GM19467 (cell line): ENCODE measurements around the gene EEFSEC.

ENCODE experiments used
- ATAC-seq: cut with Tn5 transposase; IDR thresholded peaks from one replicate; pipeline ENCODE4 v1.9.1; 2021; ENCODE audit warnings: mild to moderate bottlenecking, moderate library complexity; ENCODE audit not compliant: unreplicated experiment

EEFSEC gene

DNA sequence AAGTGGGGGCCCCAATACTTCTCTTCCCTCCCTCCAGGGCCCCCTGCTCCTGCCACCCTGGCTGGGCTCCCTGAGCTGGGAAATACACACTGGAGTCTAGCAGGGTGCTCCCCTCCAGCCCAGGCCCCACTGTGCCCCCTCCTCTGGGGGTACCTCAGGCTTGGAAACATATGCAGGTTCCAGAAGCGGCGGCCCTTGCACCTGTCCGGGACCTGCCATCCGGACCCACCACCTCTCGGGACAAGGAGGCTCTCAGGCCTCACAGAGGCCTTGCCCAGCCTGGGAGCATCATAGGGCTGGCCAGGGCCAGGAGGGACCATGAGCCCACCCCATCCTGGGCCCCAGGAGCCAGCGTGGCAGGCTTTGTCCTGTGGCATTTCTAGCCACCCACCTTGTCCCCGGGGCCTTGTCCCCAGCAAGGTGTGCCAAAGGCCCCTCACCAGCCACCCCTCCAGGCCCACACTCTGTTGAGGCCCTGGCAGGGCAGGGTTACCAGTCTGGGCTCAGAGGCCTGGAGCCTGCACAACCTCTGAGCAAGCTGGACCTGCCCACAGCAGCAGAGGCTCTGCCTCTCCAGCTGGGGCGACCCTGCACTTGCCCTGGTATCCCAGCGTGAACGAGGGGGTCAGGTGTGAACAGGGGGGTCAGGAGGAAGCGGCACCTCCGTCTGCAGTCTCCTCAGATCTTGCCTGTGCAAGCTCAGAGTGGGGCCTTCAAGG lies 267.6 kb downstream of the EEFSEC start:
- no peak for ATAC-seq

GRCh38 chr3:128421439-128421836 lies 268.2 kb downstream of the EEFSEC start:
- ATAC-seq: no peak

DNA sequence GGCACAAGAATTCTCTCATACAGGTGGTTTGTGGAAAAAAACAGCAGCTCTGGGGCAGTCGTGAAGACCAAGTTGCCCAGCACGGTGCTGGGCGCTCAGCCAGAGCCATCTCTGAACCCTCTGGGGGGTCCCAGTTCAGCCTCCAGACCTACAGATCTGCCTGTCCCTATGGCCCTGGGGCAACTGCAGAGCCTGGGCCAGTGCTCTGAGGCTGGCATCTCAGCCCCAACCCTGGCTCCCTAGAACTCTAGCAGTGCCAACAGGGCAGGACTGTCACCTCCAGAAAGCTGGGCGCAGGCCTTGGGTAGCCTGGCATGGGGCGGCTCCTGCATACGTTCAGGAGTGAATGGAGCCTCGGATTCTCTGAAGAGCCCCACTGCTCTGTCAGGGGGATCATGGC lies 268.7 kb downstream of the EEFSEC start:
- ATAC-seq: no peak

GRCh38 chr3:128422762-128423524 lies 269.7 kb downstream of the EEFSEC start:
- no peak for ATAC-seq

- ATAC-seq: no peak
Observed at GRCh38 chr3:128423525-128424147, 270.4 kb downstream of the EEFSEC start.

DNA sequence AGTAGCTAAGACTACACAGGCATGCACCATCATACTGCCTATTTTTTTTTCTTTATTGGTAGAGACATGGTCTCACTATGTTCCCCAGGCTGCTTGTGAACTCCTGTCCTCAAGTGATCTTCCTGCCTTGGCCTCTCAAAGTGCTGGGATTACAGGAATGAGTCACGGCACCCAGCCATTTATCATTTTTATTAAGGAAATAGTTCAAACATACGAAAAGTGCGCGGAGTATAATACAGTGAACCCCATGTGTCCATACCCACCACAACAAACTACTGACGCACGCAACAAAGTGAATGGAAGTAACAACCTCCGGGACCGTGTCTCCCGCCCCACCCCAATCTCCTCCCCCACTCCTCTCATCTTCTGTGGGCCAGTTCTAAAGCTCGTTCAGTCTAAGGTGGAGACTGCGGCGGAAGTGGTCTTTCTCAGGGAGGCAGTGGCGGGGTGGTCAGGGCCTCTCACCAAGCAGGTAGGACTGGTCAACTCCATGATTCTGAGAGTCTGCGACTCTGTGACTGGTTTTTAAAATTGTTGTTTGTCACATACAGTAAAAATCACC lies 271.3 kb downstream of the EEFSEC start:
- ATAC-seq: no peak

DNA sequence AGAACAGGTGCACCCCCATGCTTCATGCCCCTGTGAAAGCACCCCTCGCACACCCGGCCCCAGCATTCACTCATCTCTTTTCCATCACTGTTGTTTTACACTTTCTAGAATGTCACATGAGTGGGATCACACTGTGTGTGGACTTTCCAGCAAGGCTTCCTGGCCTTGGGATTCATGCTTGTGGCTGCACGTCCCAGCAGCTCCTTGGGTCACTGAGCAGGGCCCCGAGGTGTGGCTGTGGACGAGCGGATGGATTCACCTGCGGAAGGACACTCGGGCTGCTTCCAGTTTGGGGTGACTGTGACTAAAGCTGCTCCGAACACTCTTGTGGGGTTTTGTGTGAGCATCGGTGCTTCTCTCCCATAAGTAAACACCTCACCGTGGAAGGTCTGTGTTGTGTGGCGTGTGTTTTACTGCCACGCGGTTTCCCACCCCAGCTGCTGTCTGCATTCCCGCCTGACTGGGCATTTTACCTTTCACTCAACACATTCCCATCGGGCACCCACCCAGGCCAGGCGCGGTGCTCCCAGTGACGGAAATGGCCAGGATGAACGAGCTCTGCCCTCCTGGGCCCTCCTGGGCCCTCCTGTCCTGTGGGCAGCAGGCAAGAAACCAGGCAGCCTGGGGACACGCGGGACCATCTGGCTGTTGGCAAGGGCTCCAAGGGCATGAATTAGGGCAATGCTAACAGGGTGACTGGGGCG lies 272.0 kb downstream of the EEFSEC start:
- ATAC-seq: no peak

GRCh38 chr3:128425846-128426127 lies 272.5 kb downstream of the EEFSEC start:
- no peak for ATAC-seq

DNA sequence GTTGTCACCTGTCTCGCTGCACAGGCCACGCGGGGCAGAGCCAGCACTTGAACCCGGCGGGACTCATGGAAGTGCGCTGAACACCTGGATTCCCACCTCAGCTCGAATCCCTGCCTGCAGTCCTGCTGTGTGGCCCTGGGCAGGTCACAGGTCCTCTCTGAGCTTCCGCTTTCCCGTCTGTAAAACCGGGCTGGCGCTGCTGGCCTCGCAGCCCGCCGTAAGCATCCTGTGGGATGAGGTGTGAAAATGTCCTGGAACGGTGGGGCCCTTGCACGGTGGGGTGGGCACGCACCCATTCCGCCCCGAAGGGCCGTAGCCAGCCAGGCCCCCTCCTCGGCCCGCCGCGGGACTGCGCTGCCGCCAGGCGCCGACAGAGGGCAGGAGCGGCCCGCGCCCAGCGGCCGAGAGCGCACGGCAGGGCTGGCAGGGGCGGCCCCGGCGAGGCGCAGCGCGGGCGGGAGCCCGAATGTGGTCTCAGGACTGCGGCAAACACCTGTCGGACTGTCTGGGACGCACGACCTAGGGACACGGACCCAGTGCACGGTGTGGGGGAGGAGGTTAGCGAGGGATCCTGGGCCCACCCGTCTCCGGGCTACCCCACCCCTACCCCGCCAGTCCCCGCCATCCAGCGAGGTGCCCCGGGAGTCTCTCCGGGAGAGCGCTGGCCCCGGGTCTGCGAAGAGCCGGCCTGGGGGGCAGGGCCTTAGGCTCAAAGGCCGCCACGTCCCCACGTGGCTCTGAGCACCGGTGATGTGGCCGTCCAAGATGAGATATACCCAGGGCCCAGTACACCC lies 273.0 kb downstream of the EEFSEC start:
- no peak for ATAC-seq

- no peak for ATAC-seq
Observed at GRCh38 chr3:128427175-128427857, 274.0 kb downstream of the EEFSEC start.

DNA sequence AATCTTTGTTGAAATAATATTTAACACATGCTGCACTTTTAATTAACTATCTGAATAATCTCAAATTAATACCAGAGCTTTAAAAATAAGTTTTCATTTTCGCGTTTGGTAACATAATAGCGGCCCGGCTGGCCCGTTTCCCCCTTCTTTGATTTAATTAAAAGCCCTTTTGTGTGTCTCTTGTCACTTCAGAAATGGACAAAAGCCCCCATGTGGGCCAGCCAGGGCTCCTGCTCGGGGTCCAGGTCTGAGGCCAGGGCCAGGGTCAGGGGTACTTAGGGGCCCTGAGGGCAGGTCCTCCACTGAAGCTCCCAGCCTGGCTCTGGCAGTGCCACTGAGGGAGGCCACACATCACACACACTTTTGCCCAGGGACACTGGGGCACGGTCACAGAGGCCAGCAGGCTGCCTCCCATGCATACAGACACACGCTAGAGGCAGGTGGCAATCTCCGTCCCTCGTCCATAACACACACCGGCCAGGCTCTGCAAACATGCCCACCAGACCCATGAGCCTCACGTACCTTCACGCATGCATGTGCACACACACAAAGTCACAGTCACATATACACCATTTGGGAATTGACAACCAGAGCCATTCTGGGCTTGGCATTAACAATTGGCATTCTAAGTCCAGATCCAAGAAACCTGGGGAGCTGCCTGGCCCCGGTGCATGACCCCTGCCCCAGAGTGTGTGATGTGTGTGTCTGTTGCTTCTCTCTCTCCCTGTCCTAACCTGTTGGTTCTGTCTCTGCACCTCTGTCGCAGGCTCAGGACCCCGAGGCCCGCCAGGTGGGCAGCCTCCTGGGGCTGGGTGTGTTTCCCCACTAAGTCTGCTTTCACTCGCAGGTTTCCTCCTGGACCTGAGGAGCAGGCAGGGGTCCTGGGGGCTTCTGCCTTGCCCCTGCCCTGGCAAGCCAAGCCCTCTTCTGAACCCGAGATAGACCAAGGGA lies 274.9 kb downstream of the EEFSEC start:
- no peak for ATAC-seq

GRCh38 chr3:128429275-128429674 lies 276.0 kb downstream of the EEFSEC start:
- no peak for ATAC-seq

GRCh38 chr3:128429751-128430150 lies 276.5 kb downstream of the EEFSEC start:
- ATAC-seq: no peak

- ATAC-seq: no peak
Observed at GRCh38 chr3:128430301-128430700, 277.0 kb downstream of the EEFSEC start.

- no peak for ATAC-seq
Observed at GRCh38 chr3:128430731-128431130, 277.4 kb downstream of the EEFSEC start.

DNA sequence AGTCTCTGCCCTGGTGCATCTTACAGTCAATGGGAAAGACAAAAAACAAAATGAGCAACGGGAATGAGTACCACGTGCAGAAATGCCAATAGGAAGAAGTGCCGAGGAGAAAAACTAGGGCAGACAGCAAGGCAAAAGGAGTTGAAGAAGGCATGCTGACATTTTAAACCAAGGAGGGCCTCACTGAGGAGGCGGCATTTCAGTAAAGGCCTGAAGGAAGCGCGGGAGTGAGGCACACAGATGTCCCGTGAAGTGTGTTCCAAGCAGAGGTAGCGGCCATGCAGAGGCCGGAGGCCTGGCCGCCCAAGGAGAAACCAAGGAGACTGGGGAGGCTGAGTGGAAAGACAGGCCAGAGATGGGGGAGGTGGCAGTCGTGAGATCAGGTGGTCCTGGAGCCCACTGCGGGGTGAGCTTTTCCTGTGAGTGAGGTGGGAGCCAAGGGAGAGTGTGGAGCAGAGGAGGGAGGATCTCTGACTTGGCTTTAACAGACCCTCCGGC lies 278.6 kb downstream of the EEFSEC start:
- ATAC-seq: no peak

DNA sequence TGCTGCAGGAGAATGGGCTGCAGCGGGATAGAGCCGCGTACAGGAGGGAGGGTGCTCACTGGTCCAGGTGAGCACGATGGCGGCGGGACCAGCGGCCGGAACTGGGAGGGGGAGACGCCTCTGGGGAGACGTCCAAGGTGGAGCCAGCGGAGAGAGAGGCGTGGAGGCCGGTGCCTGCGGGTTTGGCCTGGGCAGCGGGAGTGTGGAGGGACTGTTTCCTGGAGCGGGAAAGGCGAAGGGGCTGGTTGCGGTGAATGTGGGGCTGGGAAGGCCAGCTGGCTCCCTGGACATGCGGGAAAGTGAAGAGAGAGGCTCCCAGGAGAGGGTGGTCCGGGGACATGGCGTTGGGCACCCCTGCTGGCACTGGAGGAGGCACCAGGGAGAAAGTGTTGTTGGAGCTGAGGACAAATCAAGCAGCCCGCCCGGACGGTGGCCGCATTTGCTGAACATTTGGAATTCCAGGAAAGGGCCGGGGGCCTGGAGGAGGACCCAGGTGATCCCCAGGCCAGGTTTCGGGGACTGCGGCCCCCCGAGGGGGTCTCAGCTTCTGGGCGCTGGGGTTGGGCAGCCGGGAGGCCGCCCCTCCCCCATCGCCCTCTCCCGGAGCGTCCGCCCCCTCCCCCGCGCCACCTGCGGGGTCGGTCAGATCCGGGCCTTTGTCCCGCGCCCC lies 279.2 kb downstream of the EEFSEC start:
- no peak for ATAC-seq
